Neural cell (in vitro differentiated cells): ENCODE results near the gene MSMP. TPM values are rescaled to one million over a fixed set of nuclear protein-coding genes. Genes with fewer than 3 reads are reported as not detected.

Experiments used
- H2AFZ ChIP-seq: fragments of 200-600, 300-800 bp; sonication (generic), shearing (Covaris generic); 2 replicates; pipeline ENCODE4 v1.6.0; 2014; ENCODE audit warnings: low read depth, mild to moderate bottlenecking, antibody characterized with exemption, low read length, moderate library complexity
- H3F3A ChIP-seq: fragments of 200-600 bp; shearing (Covaris generic); 2 replicates; pipeline ENCODE4 v1.6.1; 2016; ENCODE audit warnings: mild to moderate bottlenecking, moderate library complexity, mixed read lengths, antibody characterized with exemption, low read length; ENCODE audit not compliant: insufficient read depth, poor library complexity, severe bottlenecking
- H3K27ac ChIP-seq: fragments of 200-600, 300-800 bp; sonication (generic), shearing (Covaris generic); 2 replicates; pipeline ENCODE4 v1.5.1; 2014; ENCODE audit warnings: mild to moderate bottlenecking, low read length, moderate library complexity
- H3K27me3 ChIP-seq: fragments of 300-800, 200-600 bp; sonication (generic), shearing (Covaris generic); 2 replicates; pipeline ENCODE4 v1.6.0; 2014; ENCODE audit warnings: mild to moderate bottlenecking, low read depth, low read length, moderate library complexity; ENCODE audit not compliant: insufficient read depth
- H3K36me3 ChIP-seq: fragments of 300-800, 200-600 bp; sonication (generic), shearing (Covaris generic); 2 replicates; pipeline ENCODE4 v1.5.1; 2014; ENCODE audit warnings: mild to moderate bottlenecking, antibody characterized with exemption, low read length, moderate library complexity; ENCODE audit not compliant: insufficient read depth
- H3K4me2 ChIP-seq: fragments of 300-800, 200-600 bp; sonication (generic), shearing (Covaris generic); 2 replicates; pipeline ENCODE4 v1.6.0; 2014; ENCODE audit warnings: mild to moderate bottlenecking, low read length
- H3K4me3 ChIP-seq: fragments of 300-800, 200-600 bp; sonication (generic), shearing (Covaris generic); 2 replicates; pipeline ENCODE4 v1.5.1; 2014; ENCODE audit warnings: mild to moderate bottlenecking, low read length, moderate library complexity
- H3K79me2 ChIP-seq: fragments of 200-600 bp; shearing (Covaris generic); replicated peaks from 2 replicates; pipeline ENCODE4 v1.6.0; 2014; ENCODE audit warnings: mild to moderate bottlenecking, low read length, moderate library complexity; ENCODE audit not compliant: insufficient read depth
- H3K9ac ChIP-seq: fragments of 300-800, 200-600 bp; sonication (generic), shearing (Covaris generic); 2 replicates; pipeline ENCODE4 v1.6.1; 2016; ENCODE audit warnings: mild to moderate bottlenecking, low read length, mixed read lengths
- H3K9me2 ChIP-seq: fragments of 200-600 bp; shearing (Covaris generic); 2 replicates; pipeline ENCODE4 v1.6.1; 2016; ENCODE audit warnings: mild to moderate bottlenecking, low read length, mixed read lengths; ENCODE audit not compliant: insufficient read depth
- H3K9me3 ChIP-seq: fragments of 200-600, 300-800 bp; sonication (generic), shearing (Covaris generic); 2 replicates; pipeline ENCODE4 v1.6.1; 2016; ENCODE audit warnings: mild to moderate bottlenecking, mixed run types, low read length, moderate library complexity, mixed read lengths
- H4K20me1 ChIP-seq: fragments of 200-600 bp; shearing (Covaris generic); 2 replicates; pipeline ENCODE4 v1.6.1; 2016; ENCODE audit warnings: mild to moderate bottlenecking, mixed run types; ENCODE audit not compliant: insufficient read depth
- CTCF ChIP-seq: fragments of 450-650 bp; IDR thresholded peaks from 2 replicates; pipeline ENCODE4 v1.5.1; 2014; ENCODE audit warnings: antibody characterized with exemption, mild to moderate bottlenecking, moderate library complexity; ENCODE audit not compliant: poor library complexity, severe bottlenecking
- EP300 ChIP-seq: fragments of 450-650 bp; conservative IDR thresholded peaks from 2 replicates; pipeline ENCODE4 v1.6.1; 2014; ENCODE audit warnings: antibody characterized with exemption, mild to moderate bottlenecking, moderate library complexity; ENCODE audit not compliant: poor library complexity, severe bottlenecking
- EZH2 ChIP-seq: fragments of 200-600, 300-800 bp; shearing (Covaris generic), sonication (generic); IDR thresholded peaks from 2 replicates; pipeline ENCODE4 v1.6.1; 2014; ENCODE audit warnings: antibody characterized with exemption, low read length, borderline replicate concordance, mild to moderate bottlenecking; ENCODE audit not compliant: insufficient read depth, poor library complexity, severe bottlenecking
- MXI1 ChIP-seq: fragments of 450-650 bp; conservative IDR thresholded peaks from 2 replicates; pipeline ENCODE4 v1.6.1; 2014; ENCODE audit warnings: antibody characterized with exemption, mild to moderate bottlenecking; ENCODE audit not compliant: poor library complexity, severe bottlenecking
- POLR2AphosphoS5 ChIP-seq: IDR thresholded peaks from 2 replicates; pipeline ENCODE4 v1.6.1; 2012
- RAD21 ChIP-seq: fragments of 450-650 bp; conservative IDR thresholded peaks from 2 replicates; pipeline ENCODE4 v1.6.1; 2014; ENCODE audit warnings: antibody characterized with exemption, mild to moderate bottlenecking, moderate library complexity
- REST ChIP-seq: IDR thresholded peaks from 2 replicates; pipeline ENCODE4 v1.6.1; 2012; ENCODE audit warnings: borderline replicate concordance
- SMC3 ChIP-seq: fragments of 450-650 bp; conservative IDR thresholded peaks from 2 replicates; pipeline ENCODE4 v1.6.1; 2014; ENCODE audit warnings: antibody characterized with exemption, mild to moderate bottlenecking, moderate library complexity; ENCODE audit not compliant: poor library complexity
- TAF1 ChIP-seq: IDR thresholded peaks from 2 replicates; pipeline ENCODE4 v1.6.1; 2012; ENCODE audit warnings: low read depth
- polyA plus RNA-seq: library from polyadenylated mRNA; depleted of rRNA; stranded (reverse); fragments of >200 nt; gene quantifications from 2 replicates; pipeline ENCODE4 v1.2.3, GENCODE V29; 2014

The MSMP gene
- polyA plus RNA-seq, 1 donor from 2014 or later, result not detected

- Histone ChIP-seq H3K27me3 (no peaks in the 10 kb centered on the region), H3K4me3 (no peak overlapping the region), H3F3A (no peaks in the 10 kb centered on the region), H3K4me2 (no peak overlapping the region), H3K9ac (no peak overlapping the region), H3K9me3 (no peaks in the 10 kb centered on the region), H3K9me2 (no peaks in the 10 kb centered on the region), H3K79me2 (peaks cover 16% of the 10 kb centered on the region), H3K36me3 (no peaks in the 10 kb centered on the region), H3K27ac (no peak overlapping the region), H2AFZ (no peak overlapping the region), H4K20me1 (no peaks in the 10 kb centered on the region)
- TF ChIP-seq TAF1 (no peak), SMC3 (no peak), CTCF (no peak), POLR2AphosphoS5 (no peak), EP300 (no peak), MXI1 (no peak), RAD21 (no peak), REST (no peak), EZH2 (no peak)
Measured at GRCh38 chr9:35741740-35742139, 12.3 kb downstream of the MSMP start.

- Histone ChIP-seq H2AFZ (no peak overlapping the region), H3K79me2 (peaks cover under 1% of the 10 kb centered on the region), H3K27me3 (no peaks in the 10 kb centered on the region), H3K9me3 (no peaks in the 10 kb centered on the region), H3K4me3 (no peak overlapping the region), H3K27ac (no peak overlapping the region), H3K9ac (no peak overlapping the region), H3K9me2 (no peaks in the 10 kb centered on the region), H4K20me1 (no peaks in the 10 kb centered on the region), H3F3A (no peaks in the 10 kb centered on the region), H3K36me3 (no peaks in the 10 kb centered on the region), H3K4me2 (no peak overlapping the region)
- TF ChIP-seq EP300, result no peak
- no peak for TF ChIP-seq MXI1
Measured at GRCh38 chr9:35740243-35740642, 13.8 kb downstream of the MSMP start.

GRCh38 chr9:35738924-35739323, 15.2 kb downstream of the MSMP start:
- Histone ChIP-seq H3K36me3 (no peaks in the 10 kb centered on the region), H3K4me2 (no peak overlapping the region)

More at GRCh38 chr9:35738924-35739323, 15.2 kb downstream of the MSMP start:
- H3K4me3 ChIP-seq, result no peak overlapping the region
- H3F3A ChIP-seq, result no peaks in the 10 kb centered on the region
- no peak overlapping the region for H3K27ac ChIP-seq
- no peak overlapping the region for H3K9ac ChIP-seq
- TF ChIP-seq POLR2AphosphoS5 (no peak), EZH2 (no peak), TAF1 (no peak), RAD21 (no peak), SMC3 (no peak), REST (no peak), MXI1 (no peak), EP300 (no peak), CTCF (no peak)
- no peaks in the 10 kb centered on the region for H3K9me3 ChIP-seq
- no peaks in the 10 kb centered on the region for H3K79me2 ChIP-seq
- H4K20me1 ChIP-seq, result no peaks in the 10 kb centered on the region
- H3K27me3 ChIP-seq, result no peaks in the 10 kb centered on the region
- no peaks in the 10 kb centered on the region for H3K9me2 ChIP-seq
- H2AFZ ChIP-seq, result no peak overlapping the region
